H1 (cell line): ENCODE measurements around the gene NPTXR. TPM values are rescaled to one million over a fixed set of nuclear protein-coding genes. Genes with fewer than 3 reads are reported as not detected.

Experiments used
- CTCF ChIA-PET: fragments of 300-600 bp; sonication (Branson Sonifier 250); formaldehyde crosslinking; loops from one replicate; lab custom pipeline; 2021; ENCODE audit not compliant: partially characterized antibody; lab: Charles Lee
- POLR2A ChIA-PET: fragments of 300-600 bp; sonication (Branson Sonifier 250); formaldehyde crosslinking; loops from one replicate; lab custom pipeline; 2021; ENCODE audit warnings: inconsistent platforms; ENCODE audit not compliant: partially characterized antibody; lab: Charles Lee
- DNase-seq, 2 experiments: peaks; one replicate each; pipeline versions ENCODE4 v3.0.0 to v3.0.0-alpha.2; 2010 to 2022; ENCODE audit warnings: low spot score in 2 of 2, low read depth in 1 of 2, mixed read lengths in 1 of 2
- FAIRE-seq: peaks from 2 replicates; lab custom pipeline; 2011; peaks lifted over from hg19 to GRCh38; lab: Jason Lieb, UNC
- H2AFZ ChIP-seq: 2 replicates; pipeline ENCODE4 v1.8.1; 2012; ENCODE audit warnings: low read length, inconsistent platforms
- H2AK5ac ChIP-seq: 2 replicates; pipeline ENCODE4 v1.6.1; 2013; ENCODE audit warnings: low read depth, low read length
- H2BK120ac ChIP-seq: replicated peaks from 2 replicates; pipeline ENCODE3; 2013; ENCODE audit warnings: low read depth, low read length, inconsistent platforms
- H2BK12ac ChIP-seq: 2 replicates; pipeline ENCODE4 v1.6.1; 2013; ENCODE audit warnings: low read depth, low read length
- H2BK15ac ChIP-seq: 2 replicates; pipeline ENCODE4 v1.6.1; 2013; ENCODE audit warnings: low read length
- H2BK20ac ChIP-seq: 2 replicates; pipeline ENCODE4 v1.6.1; 2013; ENCODE audit warnings: low read length
- H2BK5ac ChIP-seq: 2 replicates; pipeline ENCODE4 v1.6.1; 2013; ENCODE audit warnings: low read depth, low read length
- H3K14ac ChIP-seq: 2 replicates; pipeline ENCODE4 v1.6.1; 2013; ENCODE audit warnings: inconsistent platforms; ENCODE audit not compliant: insufficient read length
- H3K18ac ChIP-seq: 2 replicates; pipeline ENCODE4 v1.6.1; 2013; ENCODE audit warnings: low read length; ENCODE audit errors: extremely low read depth
- H3K23ac ChIP-seq: 2 replicates; pipeline ENCODE4 v1.6.1; 2013; ENCODE audit warnings: inconsistent platforms; ENCODE audit not compliant: insufficient read length
- H3K23me2 ChIP-seq: 2 replicates; pipeline ENCODE4 v1.6.1; 2013; ENCODE audit warnings: low read depth, low read length
- H3K27ac ChIP-seq: 2 replicates; pipeline ENCODE4 v1.6.1; 2011; ENCODE audit warnings: low read depth, low read length, inconsistent platforms
- H3K27me3 ChIP-seq, 4 experiments: replicated peaks in 1 of 4; 1 replicate in 1 of 4; 2 replicates in 3 of 4; pipeline versions ENCODE4 v1.6.1 to v1.8.1; 2011 to 2013; ENCODE audit warnings: low read length in 3 of 4, mild to moderate bottlenecking in 3 of 4, inconsistent platforms in 2 of 4, mixed read lengths in 2 of 4, moderate library complexity in 1 of 4; ENCODE audit not compliant: control insufficient read depth in 3 of 4, insufficient read depth in 3 of 4; ENCODE audit errors: extremely low read depth in 1 of 4
- H3K36me3 ChIP-seq, 4 experiments: 2 replicates each; pipeline versions ENCODE4 v1.6.1 to v1.8.1; 2011 to 2013; ENCODE audit warnings: mild to moderate bottlenecking in 4 of 4, low read length in 3 of 4, moderate library complexity in 2 of 4, control low read depth in 1 of 4, inconsistent platforms in 1 of 4; ENCODE audit not compliant: insufficient read depth in 4 of 4, control insufficient read depth in 2 of 4
- H3K4ac ChIP-seq: replicated peaks from 2 replicates; pipeline ENCODE3; 2013; ENCODE audit warnings: low read length, low read depth, mixed read lengths, inconsistent platforms; ENCODE audit not compliant: insufficient read length
- H3K4me1 ChIP-seq, 4 experiments: replicated peaks in 1 of 4; 1 replicate in 1 of 4; 2 replicates in 3 of 4; pipeline versions ENCODE4 v1.6.1 to v1.8.1; 2011 to 2013; ENCODE audit warnings: low read length in 3 of 4, inconsistent platforms in 2 of 4, mixed read lengths in 1 of 4; ENCODE audit not compliant: insufficient read depth in 4 of 4, control insufficient read depth in 3 of 4
- H3K4me2 ChIP-seq, 2 experiments: 2 replicates each; pipeline versions ENCODE4 v1.6.1 to v1.8.1; 2011 to 2013; ENCODE audit warnings: low read depth in 2 of 2, low read length in 2 of 2, control low read depth in 1 of 2, inconsistent platforms in 1 of 2, mild to moderate bottlenecking in 1 of 2; ENCODE audit not compliant: insufficient read depth in 1 of 2
- H3K4me3 ChIP-seq, 4 experiments: fragments of 200-600, 300-600 bp in 1 of 4; sonication (generic), shearing (Covaris generic), sonication (Bioruptor Twin) in 1 of 4; 2 replicates each; pipeline versions ENCODE4 v1.5.1 to v1.8.1; 2011 to 2016; ENCODE audit warnings: low read length in 4 of 4, low read depth in 3 of 4, control low read depth in 2 of 4, inconsistent platforms in 2 of 4, mild to moderate bottlenecking in 2 of 4, mixed read lengths in 1 of 4, moderate library complexity in 1 of 4; ENCODE audit not compliant: insufficient read depth in 2 of 4; ENCODE audit errors: extremely low read depth in 1 of 4
- H3K56ac ChIP-seq: replicated peaks from 2 replicates; pipeline ENCODE3; 2013; ENCODE audit warnings: low read depth, mild to moderate bottlenecking, mixed read lengths, low read length, inconsistent platforms; ENCODE audit not compliant: insufficient read length
- H3K79me1 ChIP-seq: 2 replicates; pipeline ENCODE4 v1.6.1; 2013; ENCODE audit warnings: low read depth, low read length, control low read depth
- H3K79me2 ChIP-seq, 2 experiments: 2 replicates each; pipeline versions ENCODE4 v1.6.1 to v1.8.1; 2012 to 2013; ENCODE audit warnings: low read length in 2 of 2, mild to moderate bottlenecking in 2 of 2, inconsistent platforms in 1 of 2; ENCODE audit not compliant: insufficient read depth in 2 of 2, control insufficient read depth in 1 of 2
- H3K9ac ChIP-seq, 4 experiments: replicated peaks in 1 of 4; 1 replicate in 1 of 4; 2 replicates in 3 of 4; pipeline versions ENCODE4 v1.6.1 to v1.8.1; 2011 to 2013; ENCODE audit warnings: low read depth in 3 of 4, low read length in 3 of 4, control low read depth in 2 of 4, mild to moderate bottlenecking in 2 of 4, moderate library complexity in 2 of 4, inconsistent platforms in 1 of 4; ENCODE audit errors: extremely low read depth in 1 of 4
- H3K9me3 ChIP-seq, 2 experiments: 2 replicates each; pipeline versions ENCODE4 v1.6.1 to v1.8.1; 2012 to 2013; ENCODE audit warnings: mild to moderate bottlenecking in 2 of 2, moderate library complexity in 2 of 2, control low read depth in 1 of 2, inconsistent platforms in 1 of 2, low read depth in 1 of 2, low read length in 1 of 2, mixed read lengths in 1 of 2; ENCODE audit not compliant: insufficient read depth in 2 of 2
- H4K20me1 ChIP-seq, 2 experiments: replicated peaks in 1 of 2; 2 replicates each; pipeline versions ENCODE3 to v1.8.1; 2011 to 2013; ENCODE audit warnings: inconsistent platforms in 2 of 2, low read length in 2 of 2, mild to moderate bottlenecking in 1 of 2; ENCODE audit not compliant: insufficient read depth in 2 of 2, control insufficient read depth in 1 of 2
- H4K5ac ChIP-seq: 2 replicates; pipeline ENCODE4 v1.6.1; 2013; ENCODE audit warnings: low read length, low read depth, mixed read lengths, inconsistent platforms; ENCODE audit not compliant: insufficient read length
- H4K8ac ChIP-seq: 2 replicates; pipeline ENCODE4 v1.8.0; 2013; ENCODE audit warnings: mild to moderate bottlenecking, moderate library complexity, low read length, inconsistent platforms; ENCODE audit not compliant: insufficient read depth; ENCODE audit errors: extremely low read depth
- H4K91ac ChIP-seq: replicated peaks from 2 replicates; pipeline ENCODE3; 2013; ENCODE audit warnings: low read length, mixed read lengths, inconsistent platforms; ENCODE audit not compliant: insufficient read length
- ASH2L ChIP-seq: fragments of 200-600, 300-600 bp; sonication (generic); IDR thresholded peaks from one replicate; pipeline ENCODE4 v1.7.1; 2017; ENCODE audit warnings: low read length
- BACH1 ChIP-seq: IDR thresholded peaks from 2 replicates; pipeline ENCODE4 v1.6.1; 2012; ENCODE audit warnings: low read length, improper control_type of control experiment
- CEBPB ChIP-seq: IDR thresholded peaks from 2 replicates; pipeline ENCODE4 v1.6.1; 2012; ENCODE audit warnings: low read depth, low read length
- FOSL1 ChIP-seq: IDR thresholded peaks from 2 replicates; pipeline ENCODE4 v1.6.1; 2011; ENCODE audit warnings: mild to moderate bottlenecking, low read depth, low read length, moderate library complexity; ENCODE audit not compliant: insufficient read depth
- HDAC6 ChIP-seq: IDR thresholded peaks from one replicate; pipeline ENCODE4 v1.7.1; 2012; ENCODE audit warnings: low read depth, mild to moderate bottlenecking, inconsistent platforms, low read length, moderate library complexity
- POLR2A ChIP-seq, 2 experiments: IDR thresholded peaks; 1 replicate in 1 of 2; 2 replicates in 1 of 2; pipeline ENCODE4 v1.6.1; 2011; ENCODE audit warnings: low read depth in 2 of 2, low read length in 2 of 2, mild to moderate bottlenecking in 2 of 2; ENCODE audit errors: control extremely low read depth in 1 of 2
- SP2 ChIP-seq: IDR thresholded peaks from 2 replicates; pipeline ENCODE4 v1.6.1; 2012; ENCODE audit warnings: mild to moderate bottlenecking, low read length, inconsistent platforms
- USF2 ChIP-seq: IDR thresholded peaks from 2 replicates; pipeline ENCODE4 v1.6.1; 2011; ENCODE audit warnings: low read length, improper control_type of control experiment
- WGBS, 2 experiments: shearing (Covaris generic) in 1 of 2; methylation state at CpG; one replicate each; pipeline versions ENCODE4 v1.1.6 to v1.1.7; 2013 to 2015; ENCODE audit warnings: low lambda C conversion rate in 2 of 2, mixed read lengths in 2 of 2, inconsistent platforms in 1 of 2, low coverage in 1 of 2, missing lambda C conversion rate in 1 of 2; ENCODE audit not compliant: insufficient replicate concordance in 2 of 2, insufficient coverage in 1 of 2, insufficient read length in 1 of 2; ENCODE audit errors: extremely low coverage in 1 of 2, missing lambda C conversion rate in 1 of 2; 5-methylcytosine and 5-hydroxymethylcytosine counted together
- polyA plus RNA-seq, 7 experiments: library from polyadenylated mRNA; depleted of rRNA in 3 of 7; stranded (reverse) in 5 of 7; unstranded in 2 of 7; fragments of >200 nt in 5 of 7; fragments of 200-250 nt in 2 of 7; gene quantifications; 1 replicate in 5 of 7; 2 replicates in 1 of 7; 4 replicates in 1 of 7; pipeline versions ENCODE4 v1.2.1 to v1.2.3, GENCODE V29; 2011 to 2013; ENCODE audit warnings: missing spikeins in 2 of 7, mixed read lengths in 2 of 7
- total RNA-seq: library from RNA; stranded (reverse); fragmentation: NEBNext Ultra II Directional; extraction: Animal tissue kit (Norgen Biotek cat#: 25700); gene quantifications from 2 replicates; pipeline ENCODE4 v1.2.1, GENCODE V29; 2021
- TF ChIP-seq, protein P1 (sequence below): IDR thresholded peaks from 2 replicates; pipeline ENCODE4 v1.6.1; 2012; ENCODE audit warnings: inconsistent platforms
- TF ChIP-seq, protein P2 (sequence below): IDR thresholded peaks from 2 replicates; pipeline ENCODE4 v1.6.1; 2012; ENCODE audit warnings: low read length, inconsistent platforms

NPTXR gene
- total and polyA plus RNA-seq, 2 of the 8 experiments (the other 6 are each of a cell fraction or from before 2014, with no cell fraction given), result 3.7 to 6.4 TPM

- Histone ChIP-seq H2BK12ac (no peak overlapping the region), H2AK5ac (no peak overlapping the region; the same call in 1 of the 2 replicates), H3K18ac (no peak overlapping the region), H3K36me3 (no peaks in the 10 kb centered on the region), H3K27me3 (peaks cover 16 to 45% (median 42%) of the 10 kb centered on the region in 4 experiments), H2BK20ac (no peak overlapping the region), H3K79me2 (no peaks in the 10 kb centered on the region), H3K27ac (no peak overlapping the region), H2BK5ac (no peak overlapping the region), H3K79me1 (no peaks in the 10 kb centered on the region), H4K91ac (peak overlapping the region; percentile 59), H3K56ac (no peak overlapping the region), H2BK15ac (no peak overlapping the region), H2BK120ac (no peak overlapping the region), H2AFZ (no peak overlapping the region), H4K8ac (no peak overlapping the region), H3K4ac (no peak overlapping the region), H3K4me3 (no peak overlapping the region), H4K20me1 (peaks cover 0 to 4% of the 10 kb centered on the region in 2 experiments), H3K4me2 (no peak overlapping the region; a peak in 1 of 4 replicates), H3K23ac (no peak overlapping the region), H3K14ac (no peak overlapping the region), H4K5ac (no peak overlapping the region), H3K23me2 (peaks cover 8% of the 10 kb centered on the region; the same call in 1 of the 2 replicates), H3K9ac (no peak overlapping the region; a peak in 1 of 7 replicates), H3K9me3 (no peaks in the 10 kb centered on the region), H3K4me1 (peaks cover 0 to 7% (median 3%) of the 10 kb centered on the region in 4 experiments; a peak in 4 of 7 replicates)
- DNase-seq (no peak), FAIRE-seq (no peak)
- WGBS, 2 experiments, result 86% methylated on average over 17 of the region's 17 CpGs; no CpG with 5 or more reads in 1 of the 2 experiments
- POLR2A ChIA-PET, result interaction anchor here (0.9 to 1.7 kb wide), 4 partner anchors 8 to 26 kb away, joined by 3 to 4 read pairs (median 3); no protein-coding TSS in a partner anchor
- CTCF ChIA-PET, result interaction anchor here (0.7 to 1.1 kb wide), 3 partner anchors 8 to 24 kb away, joined by 3 to 4 read pairs (median 3); no protein-coding TSS in a partner anchor
- TF ChIP-seq, protein P1, sequence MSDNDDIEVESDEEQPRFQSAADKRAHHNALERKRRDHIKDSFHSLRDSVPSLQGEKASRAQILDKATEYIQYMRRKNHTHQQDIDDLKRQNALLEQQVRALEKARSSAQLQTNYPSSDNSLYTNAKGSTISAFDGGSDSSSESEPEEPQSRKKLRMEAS, result no peak
- TF ChIP-seq, protein P2, sequence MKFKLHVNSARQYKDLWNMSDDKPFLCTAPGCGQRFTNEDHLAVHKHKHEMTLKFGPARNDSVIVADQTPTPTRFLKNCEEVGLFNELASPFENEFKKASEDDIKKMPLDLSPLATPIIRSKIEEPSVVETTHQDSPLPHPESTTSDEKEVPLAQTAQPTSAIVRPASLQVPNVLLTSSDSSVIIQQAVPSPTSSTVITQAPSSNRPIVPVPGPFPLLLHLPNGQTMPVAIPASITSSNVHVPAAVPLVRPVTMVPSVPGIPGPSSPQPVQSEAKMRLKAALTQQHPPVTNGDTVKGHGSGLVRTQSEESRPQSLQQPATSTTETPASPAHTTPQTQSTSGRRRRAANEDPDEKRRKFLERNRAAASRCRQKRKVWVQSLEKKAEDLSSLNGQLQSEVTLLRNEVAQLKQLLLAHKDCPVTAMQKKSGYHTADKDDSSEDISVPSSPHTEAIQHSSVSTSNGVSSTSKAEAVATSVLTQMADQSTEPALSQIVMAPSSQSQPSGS, result no peak
- no peak for TF ChIP-seq ASH2L
- no peak for TF ChIP-seq CEBPB
- TF ChIP-seq HDAC6, result no peak
- TF ChIP-seq POLR2A (IDR thresholded peaks at IDR 0.05; ENCODE audit: control extremely low read depth in 1 of 2, low read depth in 2 of 2, low read length in 2 of 2), result no peak
- TF ChIP-seq USF2, result no peak
- no peak for TF ChIP-seq BACH1
- no peak for TF ChIP-seq FOSL1
- no peak for TF ChIP-seq SP2
These were observed 1.3 kb upstream of the NPTXR start for GRCh38 chr22:38845004-38845740.
